NCI-H187 (cell line): Measurements from ENCODE around the gene NSUN2.

Experiments used
- DNase-seq, 2 experiments: peaks; one replicate each; lab custom pipeline; 2025; lab: John Stamatoyannopoulos, UW

Gene NSUN2

DNA sequence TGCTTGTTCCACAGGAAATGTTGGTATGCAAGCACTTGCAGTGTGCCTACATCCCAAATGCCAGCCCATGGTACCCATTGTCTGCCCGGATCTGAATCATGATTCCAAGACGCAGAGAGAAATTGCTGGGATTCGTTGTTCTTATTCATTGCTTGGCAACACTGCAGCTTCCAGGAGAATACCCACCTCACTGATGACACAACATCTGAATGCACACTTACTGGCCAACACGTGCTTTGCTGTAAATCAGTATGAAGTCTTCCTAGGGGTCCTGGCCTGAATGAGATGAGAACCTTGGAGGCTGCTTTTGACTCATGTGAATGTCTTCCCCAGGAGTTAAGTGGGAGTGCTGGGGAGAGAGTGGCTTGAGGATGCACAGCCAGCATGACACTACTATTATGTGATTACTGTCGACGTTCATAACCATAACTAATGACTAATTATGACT, 12.0 kb upstream of the NSUN2 start:
- DNase-seq, result no peak

- DNase-seq, result no peak
Measured at GRCh38 chr5:6642655-6643054, 9.8 kb upstream of the NSUN2 start.

GRCh38 chr5:6638236-6638635, 5.4 kb upstream of the NSUN2 start:
- no peak for DNase-seq

DNA sequence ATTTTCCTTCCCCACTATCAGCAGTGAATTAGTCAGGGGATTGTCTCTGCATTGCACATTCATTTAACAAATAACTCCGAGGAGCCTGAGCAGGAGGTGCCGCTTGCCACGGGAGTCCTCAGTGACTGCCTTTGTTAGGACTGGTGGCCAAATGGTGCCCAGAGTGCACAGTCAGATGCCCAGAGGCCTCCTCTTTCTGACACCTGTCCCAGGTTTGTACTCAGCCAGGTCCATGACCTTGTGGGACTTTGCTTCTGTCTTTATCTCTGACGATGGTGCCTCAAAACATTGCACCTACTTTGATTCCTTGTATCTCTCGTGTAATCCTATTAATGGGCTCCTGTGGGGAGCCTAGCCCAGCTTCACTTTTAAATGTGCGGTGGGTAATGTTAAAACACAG, 4.7 kb upstream of the NSUN2 start:
- DNase-seq, result no peak

DNA sequence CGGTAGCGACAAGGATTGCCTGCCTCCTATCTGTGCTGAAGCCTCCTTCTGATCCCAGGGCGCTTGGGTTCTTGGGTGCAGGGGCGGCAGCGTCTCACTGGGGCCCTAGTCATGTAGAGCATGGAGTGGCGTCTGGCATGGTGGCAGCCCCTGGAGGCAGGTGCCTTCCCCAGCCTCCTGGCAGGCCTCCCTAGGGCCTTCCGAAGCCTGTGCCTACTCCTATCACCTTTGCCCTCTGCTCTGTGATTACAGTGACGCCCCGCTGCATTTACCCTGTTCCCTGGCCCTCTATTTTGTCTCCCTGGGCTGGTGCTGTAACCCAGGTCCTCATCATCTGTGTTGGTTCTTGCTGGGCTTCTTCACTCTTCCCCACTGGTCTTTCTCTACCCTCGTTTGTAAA, 4.2 kb upstream of the NSUN2 start:
- DNase-seq, result no peak

DNA sequence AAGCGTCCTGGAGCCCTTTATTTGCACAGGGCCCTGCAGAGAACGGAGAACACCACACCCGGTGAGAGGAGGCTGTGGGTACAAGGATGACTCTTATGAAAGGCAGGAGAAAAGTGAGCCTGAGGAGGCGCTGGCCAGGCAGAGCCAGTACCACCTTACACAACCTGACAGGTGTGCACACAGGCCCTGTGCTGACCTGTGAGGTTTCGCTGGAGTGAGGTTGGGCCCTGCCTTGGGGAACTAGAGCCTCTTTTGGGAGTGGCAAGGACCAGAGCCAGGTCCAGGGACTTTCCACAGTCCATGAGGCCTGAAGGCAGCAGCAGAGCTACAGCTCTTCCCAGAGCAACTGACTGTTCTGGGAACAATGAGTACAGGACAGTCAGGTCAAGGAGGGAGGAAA, 3.4 kb upstream of the NSUN2 start:
- DNase-seq, result no peak

DNA sequence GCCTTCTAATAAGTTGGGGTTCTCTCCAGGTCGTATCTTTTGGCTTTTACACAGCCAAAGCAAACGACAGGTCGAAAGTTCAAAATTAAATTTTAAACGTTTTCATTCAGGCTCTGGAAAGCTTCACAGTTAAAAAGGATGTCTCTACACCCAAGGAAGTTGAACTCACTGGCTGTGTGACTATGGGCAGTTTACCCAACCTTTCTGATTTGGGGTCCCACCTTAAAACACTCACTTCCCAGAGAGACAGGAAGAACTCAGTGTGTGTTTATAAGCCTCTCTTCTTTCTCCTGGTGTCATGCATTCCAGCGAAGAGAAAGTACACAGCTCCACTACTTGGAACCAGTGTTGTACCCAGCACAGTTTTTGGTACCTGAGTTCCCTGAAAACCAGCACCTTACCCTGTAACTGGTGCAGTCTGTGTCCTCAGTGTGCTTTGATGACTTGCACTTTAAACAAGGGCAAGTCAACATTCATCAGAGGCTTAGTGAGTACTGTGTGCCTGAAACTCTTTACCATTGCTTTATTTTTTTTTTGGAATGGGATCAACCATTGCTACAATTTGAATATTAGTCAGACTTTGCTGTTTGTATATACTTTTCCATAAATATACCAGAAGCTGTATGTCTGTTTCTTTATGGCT, 2.1 kb upstream of the NSUN2 start:
- DNase-seq, result no peak

- DNase-seq, result no peak
Measured at GRCh38 chr5:6634306-6634705, 1.5 kb upstream of the NSUN2 start.

GRCh38 chr5:6633469-6634245, 813 bp upstream of the NSUN2 start:
- DNase-seq, result peak; percentile 46 to 57

GRCh38 chr5:6632324-6632887, 438 bp downstream of the NSUN2 start:
- no peak for DNase-seq

GRCh38 chr5:6631441-6631840, 1.4 kb downstream of the NSUN2 start:
- no peak for DNase-seq

GRCh38 chr5:6626508-6626907, 6.3 kb downstream of the NSUN2 start:
- DNase-seq, result no peak

GRCh38 chr5:6623941-6624340, 8.9 kb downstream of the NSUN2 start:
- DNase-seq, result no peak

DNA sequence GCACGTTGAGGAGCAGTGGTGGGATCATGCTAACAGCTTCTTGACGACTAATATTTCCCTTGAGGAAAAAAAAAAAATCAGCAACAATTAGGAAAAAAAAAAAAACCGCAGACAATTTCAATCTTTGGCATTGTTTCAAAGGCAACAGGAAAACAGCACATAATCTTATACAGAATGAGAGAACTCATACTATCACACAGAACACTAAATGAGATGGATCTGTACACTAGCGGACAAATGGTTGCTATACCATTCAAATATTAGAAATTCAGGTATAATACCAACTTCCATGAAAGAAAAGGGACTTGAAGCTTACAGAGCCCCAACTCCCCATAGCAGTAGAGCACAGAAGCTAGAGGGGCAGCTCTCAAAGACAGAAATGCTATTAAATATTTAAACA, 9.6 kb downstream of the NSUN2 start:
- DNase-seq, result no peak

GRCh38 chr5:6616632-6617031, 16.2 kb downstream of the NSUN2 start:
- no peak for DNase-seq

- DNase-seq, result no peak
Measured at GRCh38 chr5:6615034-6615815, 17.6 kb downstream of the NSUN2 start.

DNA sequence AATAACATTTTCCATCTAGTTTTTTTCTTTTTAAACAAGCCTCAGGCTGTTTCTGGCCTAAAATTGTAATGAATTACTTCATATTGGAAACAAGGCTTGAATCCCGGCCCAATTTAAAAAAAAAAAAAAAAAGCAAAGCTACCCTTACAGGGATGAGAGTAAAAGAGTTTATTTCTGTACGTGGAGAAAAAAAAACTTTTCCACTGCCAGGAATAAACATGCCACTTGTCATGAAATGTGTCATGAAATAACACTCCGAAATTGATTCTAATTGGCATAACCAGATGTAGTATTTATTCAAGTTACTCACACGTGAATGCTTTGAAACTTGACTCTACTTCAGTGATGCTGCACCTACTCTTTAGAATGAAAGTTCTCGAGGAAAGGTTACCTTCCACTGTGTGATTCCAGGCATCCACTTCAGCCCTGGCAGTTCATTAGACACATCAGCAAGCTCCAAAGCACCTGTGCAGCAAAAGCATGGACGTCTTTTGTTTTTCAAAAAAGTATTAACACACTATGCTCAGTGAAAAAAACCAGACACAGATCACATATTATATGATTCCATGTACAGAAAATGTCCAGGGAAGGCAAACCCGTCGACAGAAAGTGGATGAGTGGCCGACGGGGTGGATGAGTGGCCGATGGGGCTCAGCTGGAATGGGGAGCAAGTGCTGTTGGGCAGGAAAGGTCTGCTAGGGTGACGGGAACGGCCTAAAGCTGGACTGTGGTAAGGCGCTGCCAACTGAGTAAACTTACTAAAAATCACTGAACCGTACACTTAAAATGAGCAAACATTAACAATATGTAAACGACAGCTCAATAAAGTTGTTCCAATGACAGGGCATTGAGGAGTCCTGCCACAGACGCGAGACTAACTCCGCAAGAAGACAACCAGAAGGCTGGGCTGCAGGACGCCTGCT, 21.2 kb downstream of the NSUN2 start:
- DNase-seq, result peak in 1 of 2 experiments; percentile 22

- no peak for DNase-seq
Measured at GRCh38 chr5:6608016-6608415, 24.8 kb downstream of the NSUN2 start.

- DNase-seq, result no peak
Measured at GRCh38 chr5:6607559-6607936, 25.3 kb downstream of the NSUN2 start.

GRCh38 chr5:6606884-6607558, 25.8 kb downstream of the NSUN2 start:
- no peak for DNase-seq

GRCh38 chr5:6604946-6605345, 27.9 kb downstream of the NSUN2 start:
- DNase-seq, result no peak
